Kidney capillary endothelial cell (primary cell): ENCODE results near the gene KIAA1958.

Experiments
- DNase-seq: peaks from one replicate; pipeline ENCODE4 v3.0.0-alpha.2; 2018; ENCODE audit warnings: low spot score

Gene KIAA1958

DNA sequence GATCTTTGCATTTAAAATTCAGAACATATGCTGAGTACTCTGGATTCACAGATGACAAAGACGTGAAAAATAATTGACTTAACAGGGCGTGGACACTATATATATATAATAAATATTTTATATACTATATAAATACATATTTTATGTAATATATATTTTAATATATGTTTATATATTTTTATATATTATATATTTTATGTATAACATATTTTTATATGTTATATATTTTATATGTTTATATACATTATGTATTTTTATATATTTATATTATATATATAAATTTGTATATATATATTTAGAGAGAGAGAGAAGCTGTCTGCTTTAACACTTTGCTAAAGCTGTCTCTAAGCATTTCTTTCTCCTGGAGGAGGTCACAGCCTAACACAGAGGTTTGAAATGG is 118.2 kb downstream of the KIAA1958 start:
- DNase-seq, result no peak

- DNase-seq, result no peak
Measured at GRCh38 chr9:112605518-112605917, 118.9 kb downstream of the KIAA1958 start.

- DNase-seq, result no peak
Measured at GRCh38 chr9:112605963-112606699, 119.5 kb downstream of the KIAA1958 start.

- DNase-seq, result no peak
Measured at GRCh38 chr9:112608851-112609250, 122.2 kb downstream of the KIAA1958 start.

DNA sequence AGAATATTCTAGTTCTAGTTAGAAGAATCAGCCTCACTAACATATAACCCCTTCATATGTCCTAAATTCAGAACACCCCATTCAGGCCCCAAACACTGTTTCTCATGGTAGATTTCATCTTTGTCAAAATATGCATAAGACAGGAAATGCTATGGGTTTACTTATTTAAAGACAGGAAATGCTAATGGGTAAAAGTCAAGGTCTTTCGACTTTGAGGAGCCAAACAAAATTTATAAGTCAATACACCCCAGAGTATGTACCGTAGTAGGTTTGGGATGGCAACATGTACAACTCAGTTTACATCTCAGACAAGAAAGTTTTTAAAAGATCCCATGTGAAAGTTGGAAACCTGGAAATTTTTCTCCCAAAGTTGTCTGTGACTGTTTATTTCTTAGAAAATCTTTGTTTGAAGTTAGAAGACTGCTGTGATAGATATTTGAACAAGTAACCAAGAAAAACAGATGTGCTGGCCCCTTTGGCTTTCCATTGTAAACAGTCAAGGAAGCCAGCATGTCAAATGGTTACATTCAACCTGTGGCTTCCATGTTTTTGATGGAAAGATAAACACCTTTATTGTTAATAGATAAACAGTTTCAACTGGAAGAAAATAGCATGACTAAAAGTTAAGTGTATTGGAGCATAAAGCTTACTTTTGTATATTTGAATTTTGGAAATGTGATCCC is 129.1 kb downstream of the KIAA1958 start:
- DNase-seq, result no peak

DNA sequence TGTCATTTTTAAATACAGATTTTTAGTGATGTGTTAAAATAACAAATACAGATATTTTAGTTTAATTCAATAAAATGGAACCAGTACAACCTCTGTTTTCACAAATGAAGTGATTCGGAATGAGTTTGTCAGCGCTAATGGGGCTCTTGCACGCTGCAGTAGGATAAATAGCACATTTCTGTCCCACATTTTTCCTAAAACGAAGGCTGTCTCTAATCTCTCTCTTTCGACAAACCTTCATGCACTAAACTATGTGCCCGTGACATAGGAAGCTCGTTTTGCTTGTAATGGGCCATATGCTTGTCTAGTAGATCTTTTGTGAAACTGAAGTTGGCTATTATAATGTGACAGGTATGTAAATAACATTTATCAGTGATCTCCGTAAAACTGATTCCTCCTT is 130.7 kb downstream of the KIAA1958 start:
- DNase-seq, result no peak

DNA sequence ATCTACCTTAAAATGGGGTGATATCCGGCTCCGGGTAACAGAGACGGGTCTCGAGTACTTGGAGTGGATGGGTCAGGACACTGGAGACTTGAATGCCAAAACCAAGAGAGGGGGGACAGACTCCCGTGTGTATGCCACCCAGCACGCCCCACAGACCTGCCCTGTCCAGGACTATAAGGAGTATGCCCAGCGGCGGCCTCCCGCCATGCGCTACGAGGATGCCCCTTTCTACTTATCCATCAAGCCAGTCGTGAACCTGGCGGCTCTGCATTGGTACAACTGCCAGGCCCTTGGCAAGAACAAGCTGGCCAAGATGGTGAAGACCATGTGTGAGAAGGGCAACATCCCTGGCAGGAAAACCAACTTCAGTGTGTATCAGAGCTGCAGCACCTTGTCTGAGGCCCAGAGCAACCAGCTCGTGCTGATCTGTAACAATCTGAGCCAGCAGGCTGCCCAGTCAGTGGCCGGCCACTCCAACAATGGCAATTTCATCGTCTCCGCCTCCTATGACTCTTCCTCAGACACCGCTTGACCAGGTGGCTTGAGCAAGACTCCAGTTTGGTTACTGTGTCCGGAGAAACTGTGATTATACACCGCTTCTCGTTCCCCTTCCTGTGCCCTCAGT is 131.9 kb downstream of the KIAA1958 start:
- DNase-seq, result no peak

DNA sequence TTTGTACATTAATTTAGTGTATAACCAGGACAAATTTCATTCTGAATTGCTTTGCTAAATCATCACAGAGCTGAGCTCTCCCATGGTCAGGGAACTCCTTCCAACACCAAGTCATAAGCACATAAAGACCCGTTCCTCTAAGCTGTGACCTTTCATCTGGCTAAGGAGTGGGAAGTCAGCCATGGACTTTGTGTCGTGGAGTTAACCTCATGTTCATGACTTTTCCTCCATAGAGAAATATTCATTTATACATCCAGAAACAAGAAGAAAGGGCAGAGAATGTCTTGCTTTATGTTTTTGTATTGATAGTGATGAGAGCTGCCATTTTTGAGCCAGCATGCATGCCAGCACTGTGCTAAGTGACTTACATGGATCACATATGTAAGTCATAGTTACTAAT is 133.8 kb downstream of the KIAA1958 start:
- DNase-seq, result no peak

DNA sequence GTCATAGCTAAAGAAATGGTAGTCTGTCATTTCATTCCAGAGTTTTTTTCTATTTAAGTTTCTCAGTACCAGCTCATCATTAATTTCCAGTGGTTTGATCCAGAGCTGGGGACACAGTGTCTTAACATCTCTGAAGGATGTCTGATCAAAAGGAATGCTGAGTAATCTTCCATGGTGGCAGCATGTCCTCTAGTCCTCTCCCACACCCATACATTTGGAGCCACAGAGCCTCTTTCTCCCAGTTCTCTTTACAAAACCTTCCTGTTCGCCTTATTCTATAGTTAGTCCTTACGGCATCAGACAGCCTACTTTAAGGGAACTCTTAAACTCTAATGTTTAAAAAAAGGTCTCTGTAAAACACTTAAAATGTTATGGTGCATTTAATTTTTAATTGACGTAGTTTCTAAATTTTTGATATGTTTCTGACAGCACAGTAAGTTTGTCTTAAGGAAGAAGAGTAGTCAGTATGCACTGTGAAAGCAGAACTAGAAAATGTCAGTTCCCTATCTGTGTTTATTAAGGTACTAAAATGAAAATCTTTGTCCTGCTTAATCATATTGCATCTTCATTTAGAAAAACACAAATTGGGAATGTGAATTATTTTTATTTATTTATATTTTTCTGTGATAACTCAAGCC is 134.5 kb downstream of the KIAA1958 start:
- no peak for DNase-seq

DNA sequence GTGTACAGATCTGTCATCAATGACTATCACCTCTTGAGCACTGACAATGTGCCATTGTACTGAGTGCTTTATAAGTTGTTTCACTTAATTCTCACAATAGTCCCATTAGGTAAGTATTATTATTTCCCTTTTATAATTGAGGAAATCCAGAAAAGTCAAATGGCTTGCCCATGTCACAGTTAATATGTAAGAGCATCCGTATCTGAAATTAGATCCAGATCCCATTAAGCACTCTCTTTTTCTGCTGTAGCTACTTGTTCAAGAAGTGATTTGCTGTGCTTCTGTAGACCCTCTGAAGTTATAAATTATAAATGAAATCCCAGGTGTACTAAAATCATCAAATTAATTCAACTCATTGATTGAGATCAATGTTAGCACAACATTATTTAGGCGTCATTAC is 136.6 kb downstream of the KIAA1958 start:
- no peak for DNase-seq

DNA sequence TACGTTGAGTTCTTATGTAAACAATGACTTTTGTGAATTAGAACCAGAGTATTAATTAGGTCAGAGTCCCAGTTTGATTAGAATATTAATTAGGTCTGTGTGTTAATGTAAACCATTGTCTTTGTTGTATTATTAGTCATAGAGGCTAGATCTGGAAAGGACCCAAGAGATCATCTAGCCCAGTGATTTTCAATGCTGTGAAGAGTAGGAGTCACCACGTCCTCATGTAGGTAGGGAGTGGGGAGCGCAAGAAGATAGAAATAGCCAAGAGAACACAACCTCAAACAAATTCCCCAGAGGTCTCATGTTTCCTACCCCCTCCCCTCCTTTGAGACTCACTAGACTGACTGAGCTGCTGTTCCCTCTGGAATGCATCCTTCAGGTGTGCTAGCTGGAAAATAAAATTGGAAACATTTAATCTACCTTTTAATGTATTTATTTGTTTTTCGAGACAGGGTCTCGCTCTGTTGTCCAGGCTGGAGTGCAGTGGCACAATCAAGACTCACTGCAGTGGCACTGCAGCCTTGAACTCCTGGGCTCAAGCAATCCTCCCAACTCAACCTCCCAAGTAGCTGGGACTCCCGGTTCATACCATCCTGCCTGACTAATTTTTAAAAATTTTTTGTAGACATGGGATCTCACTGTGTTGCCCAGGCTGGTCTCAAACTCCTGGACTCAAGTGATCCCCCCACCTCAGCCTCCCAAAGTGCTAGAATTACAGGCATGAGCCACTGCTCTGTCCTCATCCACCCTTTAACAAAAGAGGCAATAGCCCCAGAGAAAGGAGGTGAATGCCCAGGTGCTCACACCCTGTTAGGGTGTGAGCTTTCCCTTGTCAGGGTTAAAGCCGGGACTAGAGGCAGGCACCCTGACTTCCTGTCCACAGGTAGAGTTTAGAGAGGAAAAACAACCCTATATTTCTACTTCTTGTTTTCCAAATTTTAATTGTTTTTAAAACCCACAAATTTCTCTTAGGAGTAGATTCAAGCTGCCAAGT is 138.4 kb downstream of the KIAA1958 start:
- DNase-seq, result no peak

- DNase-seq, result no peak
Measured at GRCh38 chr9:112629671-112630485, 143.3 kb downstream of the KIAA1958 start.

- no peak for DNase-seq
Measured at GRCh38 chr9:112631313-112632070, 144.9 kb downstream of the KIAA1958 start.

DNA sequence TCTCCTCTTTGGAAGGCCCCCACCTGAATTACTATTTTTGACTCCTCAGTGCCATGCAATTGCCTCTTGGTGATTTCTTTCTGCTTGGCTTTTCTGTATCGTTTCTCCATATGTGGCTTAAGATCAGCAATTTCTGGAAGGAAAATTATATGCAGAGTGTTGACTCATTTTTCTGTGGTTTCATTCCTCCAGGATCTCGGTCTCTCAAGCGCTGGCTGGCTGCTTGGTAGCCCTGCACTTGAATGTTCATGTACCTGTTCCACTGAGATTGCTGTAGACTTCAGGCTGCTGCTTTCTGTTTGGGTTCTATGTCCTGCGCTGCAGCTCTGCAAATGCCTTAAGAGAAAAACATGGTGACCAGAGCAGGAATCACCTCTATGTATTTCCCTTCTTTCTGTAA is 153.7 kb downstream of the KIAA1958 start:
- DNase-seq, result no peak

DNA sequence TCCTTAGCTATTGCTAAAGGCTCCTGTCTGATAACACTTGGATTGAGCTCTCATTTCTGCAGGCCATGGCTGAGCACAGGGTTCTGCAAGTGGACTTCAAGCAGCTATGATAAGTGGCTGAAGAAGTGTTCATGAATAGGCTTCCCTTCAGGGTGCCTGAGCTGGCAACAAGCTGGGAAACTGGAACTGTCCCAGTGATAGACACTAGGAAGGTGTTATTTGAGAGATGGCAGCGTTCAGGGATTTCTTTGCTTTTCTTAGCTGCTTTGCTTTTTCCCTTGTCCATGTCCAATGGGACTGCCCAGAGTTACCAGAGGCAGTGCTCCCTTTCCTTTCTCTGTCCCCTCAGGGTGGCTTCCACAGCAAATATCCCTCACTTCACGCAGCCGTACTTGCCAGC is 155.5 kb downstream of the KIAA1958 start:
- DNase-seq, result no peak

DNA sequence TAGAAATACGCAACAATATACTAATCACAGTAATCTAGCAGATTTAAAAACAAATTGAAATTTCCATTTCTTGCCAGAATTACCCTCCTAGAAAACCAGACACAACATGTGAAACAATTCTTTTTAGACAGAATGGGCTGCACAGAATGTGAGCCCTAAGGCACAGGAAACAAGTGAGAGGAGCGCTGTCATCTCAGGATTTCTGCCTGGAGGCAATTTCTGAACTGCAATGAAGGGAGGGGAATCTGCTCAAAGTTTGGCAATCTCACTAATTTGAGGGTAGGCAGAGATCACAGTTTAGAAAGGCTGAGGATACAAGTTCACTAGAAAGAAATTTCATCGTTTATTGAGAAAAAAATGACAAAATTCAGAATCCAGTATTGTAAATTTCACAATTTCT is 161.0 kb downstream of the KIAA1958 start:
- no peak for DNase-seq

DNA sequence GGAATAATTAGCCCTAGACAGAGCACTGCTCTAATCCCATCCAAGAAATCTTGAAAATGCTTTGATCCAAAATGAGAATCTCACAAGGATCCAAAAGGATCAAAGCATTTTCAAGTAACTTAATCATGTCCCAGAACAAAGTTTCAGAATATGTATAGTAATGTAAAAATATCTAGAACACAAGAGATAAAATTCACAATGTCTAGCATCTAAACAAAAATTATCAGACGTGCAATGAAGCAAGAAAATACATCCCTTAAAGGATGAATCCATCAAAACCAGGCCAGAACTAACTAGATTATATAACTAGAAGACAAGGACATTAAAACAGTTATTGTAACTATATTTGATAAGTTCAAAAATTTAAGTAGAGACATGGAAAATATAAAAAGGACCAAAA is 162.0 kb downstream of the KIAA1958 start:
- no peak for DNase-seq

GRCh38 chr9:112654282-112654681 is 167.7 kb downstream of the KIAA1958 start:
- no peak for DNase-seq

GRCh38 chr9:112655668-112656067 is 169.0 kb downstream of the KIAA1958 start:
- DNase-seq, result no peak

DNA sequence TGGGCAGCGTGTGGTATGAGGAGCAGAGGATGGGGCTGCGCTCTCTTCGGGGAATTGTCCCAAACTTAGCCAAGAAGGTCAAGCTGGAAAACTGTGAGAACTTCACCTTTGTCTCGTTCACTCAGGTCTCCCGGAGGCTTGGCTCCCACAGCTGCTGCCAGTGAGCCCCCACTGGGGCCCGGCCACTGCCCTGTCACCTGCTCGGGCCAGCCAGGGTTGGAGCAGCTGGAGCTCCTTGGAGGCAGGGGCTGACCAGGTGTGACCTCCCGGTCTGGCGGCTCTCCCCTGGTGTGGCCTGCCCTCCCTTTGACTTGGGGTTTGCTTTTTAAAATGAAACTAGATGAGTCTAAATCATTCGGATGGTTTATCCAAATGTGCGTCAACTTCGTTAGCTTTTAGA is 173.3 kb downstream of the KIAA1958 start:
- no peak for DNase-seq
